Psoas muscle (tissue), 8 donors: ENCODE data around the gene CUEDC2. TPM values are rescaled to one million over a fixed set of nuclear protein-coding genes. Genes with fewer than 3 reads are reported as not detected.
"Not testable (repeated sequence)": the region's sequence is repeated elsewhere in the genome, so short reads cannot be mapped to it uniquely, and the experiment has no call there.

Experiments used
- ATAC-seq, 4 donors: fragments of 200-7000 bp; cut with Tn5 transposase; one replicate each; pipeline ENCODE4 v1.9.1; 2020; ENCODE audit warnings: moderate library complexity in 3 of 4, mild to moderate bottlenecking in 2 of 4
- DNase-seq, 2 donors: peaks; one replicate each; pipeline ENCODE4 v3.0.0-alpha.2; 2020
- H3K27ac ChIP-seq: fragments of 200-600 bp; one replicate; pipeline ENCODE4 v1.8.0; 2022
- H3K27me3 ChIP-seq, 3 donors: fragments of 200-600 bp in 1 of 3; one replicate each; pipeline versions ENCODE4 v1.6.1 to v1.8.0; 2013 to 2022; ENCODE audit warnings: low read length in 2 of 3, mild to moderate bottlenecking in 2 of 3, moderate library complexity in 1 of 3; ENCODE audit not compliant: insufficient read depth in 3 of 3
- H3K36me3 ChIP-seq, 2 donors: fragments of 200-600 bp in 1 of 2; one replicate each; pipeline versions ENCODE4 v1.6.1 to v1.8.0; 2013 to 2022; ENCODE audit warnings: low read depth in 1 of 2, mild to moderate bottlenecking in 1 of 2, moderate library complexity in 1 of 2; ENCODE audit not compliant: insufficient read depth in 1 of 2
- H3K4me1 ChIP-seq: fragments of 200-600 bp; one replicate; pipeline ENCODE4 v1.8.0; 2022
- H3K4me3 ChIP-seq: fragments of 200-600 bp; one replicate; pipeline ENCODE4 v1.8.0; 2022; ENCODE audit warnings: mild to moderate bottlenecking
- H3K9me3 ChIP-seq: fragments of 200-600 bp; one replicate; pipeline ENCODE4 v1.8.0; 2022
- CTCF ChIP-seq: fragments of 200-600 bp; IDR thresholded peaks from one replicate; pipeline ENCODE4 v1.8.0; 2022; ENCODE audit warnings: antibody characterized with exemption
- WGBS, 3 donors: extraction: QIAGEN DNeasy Blood & Tissue Kit; methylation state at CpG; one replicate each; pipeline versions ENCODE4 v1.1.6 to v1.1.7; 2013; 5-methylcytosine and 5-hydroxymethylcytosine counted together
- intact Hi-C, 2 donors: fragments of 100-400 bp; cut with DNase I; formaldehyde crosslinking; loops; one replicate each; pipeline versions ENCODE4 v1.11.0 to v1.14.2; 2022
- polyA plus RNA-seq, 3 donors: library from polyadenylated mRNA; stranded (reverse); fragments of 200-250 nt; gene quantifications; one replicate each; pipeline ENCODE4 v1.2.3, GENCODE V29; 2013
- total RNA-seq, 4 donors: library from RNA; stranded (reverse); fragmentation: NEBNext Ultra II Directional in 2 of 4; extraction: Animal tissue kit (Norgen Biotek cat#: 25700) in 2 of 4; gene quantifications; one replicate each; pipeline versions ENCODE4 v1.2.1 to v1.2.4, GENCODE V29; 2021 to 2023
- donor health status: healthy with polysubstance abuse.
- donor health status: DM: no; HTN: no; CAD: no; lungs with moderate emphysema.
- donor health status: Bipolar disorder and iron deficiency.
- donor health status: healthy.
- donor health status: DM: yes; HTN: yes; CAD: no.
- donor health status: DM: no; HTN: no; CAD: no.
- donor health status: DM: no; HTN: no; CAD: no.
- donor health status: DM: yes; HTN: yes; CAD: no.

CUEDC2 gene
- total and polyA plus RNA-seq, 7 donors: 53.3 to 103 (median 77.2) TPM

- no peaks in the 10 kb centered on the region for H3K27me3 ChIP-seq
- H3K4me3 ChIP-seq: no peak overlapping the region
- no peaks in the 10 kb centered on the region for H3K9me3 ChIP-seq
- H3K4me1 ChIP-seq: peaks cover 26% of the 10 kb centered on the region
- no peak for DNase-seq
- H3K27ac ChIP-seq: no peak overlapping the region
- intact Hi-C loops: no loop called here
- ATAC-seq: no peak
- H3K36me3 ChIP-seq: no peaks in the 10 kb centered on the region
- WGBS, 3 donors: 71 to 87% (median 72%) methylated on average over 7 of the region's 7 CpGs
- TF ChIP-seq CTCF: no peak
These were observed 23.6 kb upstream of the CUEDC2 start for GRCh38 chr10:102455893-102456471.

GRCh38 chr10:102454662-102455487, 22.5 kb upstream of the CUEDC2 start:
- intact Hi-C loops, H3K27ac ChIP-seq, H3K36me3 ChIP-seq, H3K4me3 ChIP-seq, DNase-seq, H3K9me3 ChIP-seq, H3K27me3 ChIP-seq, ATAC-seq: not testable (repeated sequence)
- WGBS, 3 donors: 77 to 79% (median 77%) methylated on average over 13 of the region's 13 CpGs
- H3K4me1 ChIP-seq: peaks cover 29% of the 10 kb centered on the region

- DNase-seq (no peak), ATAC-seq (no peak)
- WGBS, 3 donors: 62 to 85% (median 83%) methylated on average over 5 of the region's 5 CpGs
- Histone ChIP-seq H3K9me3 (no peaks in the 10 kb centered on the region), H3K27me3 (no peaks in the 10 kb centered on the region), H3K4me1 (peaks cover 30% of the 10 kb centered on the region), H3K4me3 (no peak overlapping the region), H3K36me3 (no peaks in the 10 kb centered on the region), H3K27ac (peak overlapping the region; percentile 82)
- intact Hi-C loops: no loop called here
- TF ChIP-seq CTCF: no peak
These were observed 21.1 kb upstream of the CUEDC2 start for GRCh38 chr10:102453502-102453901.

- H3K4me3 ChIP-seq: no peak overlapping the region
- H3K27ac ChIP-seq: peak overlapping the region; percentile 82
- peaks cover 30% of the 10 kb centered on the region for H3K4me1 ChIP-seq
- no peaks in the 10 kb centered on the region for H3K36me3 ChIP-seq
- intact Hi-C loops: no loop called here
- peak; percentile 54 to 82 (median 72) for ATAC-seq
- no peaks in the 10 kb centered on the region for H3K27me3 ChIP-seq
- 27 to 38% (median 29%) methylated on average over 3 of the region's 3 CpGs for WGBS, 3 donors
- peak in 1 of 2 donors; percentile 68 for DNase-seq
- no peaks in the 10 kb centered on the region for H3K9me3 ChIP-seq
- no peak for TF ChIP-seq CTCF
These were observed 20.4 kb upstream of the CUEDC2 start for GRCh38 chr10:102452672-102453340.
